Stimulated activated CD4-positive, alpha-beta T cell treated with anti-CD3 and anti-CD28 coated beads, Interleukin-1b, Interleukin-23, amount 100 ng/mL, for 48 hours (primary cell): ENCODE measurements around the gene ZNF2.

ENCODE experiments used
- DNase-seq: peaks from one replicate; pipeline ENCODE4 v3.0.0-alpha.2; 2020

The ZNF2 gene

DNA sequence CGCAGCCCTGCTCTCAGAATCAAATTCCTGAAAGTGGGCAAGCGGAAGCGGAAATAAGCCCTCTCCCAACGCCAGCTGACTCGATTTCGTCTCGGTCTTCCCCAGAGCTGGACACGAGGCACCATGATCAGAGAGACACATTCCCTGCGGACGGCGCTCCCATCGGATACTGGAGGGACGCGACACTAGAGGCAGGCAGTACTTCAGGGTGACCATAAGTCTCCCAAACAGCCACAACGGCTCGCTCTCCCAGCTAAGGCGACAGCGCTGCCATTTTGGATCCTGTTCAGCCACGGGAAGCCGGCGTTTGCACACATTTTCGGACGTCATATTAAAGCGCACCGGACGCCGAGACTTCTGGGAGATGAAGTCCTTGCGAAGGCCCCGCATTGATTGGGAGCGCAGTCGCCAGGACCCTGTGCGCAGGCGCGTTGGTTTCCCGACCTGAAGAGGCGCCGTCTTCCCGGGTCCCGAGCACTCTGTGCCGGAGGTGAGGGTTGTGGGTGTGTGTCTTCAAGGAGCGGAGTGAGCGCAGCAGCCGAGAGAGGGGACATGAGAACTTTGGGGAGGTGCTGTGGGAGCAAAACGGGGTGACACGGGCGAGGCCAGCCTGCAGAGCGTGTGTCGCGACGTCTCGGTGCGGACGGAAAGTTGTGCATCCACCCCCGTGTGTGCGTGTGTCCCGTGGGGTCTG is at the start of gene ZNF2:
Gene ZNF2 (plus strand): TSS at position 439 of the 694 bp plus-strand sequence. CDS start 10,418 bp downstream, outside the sequence.
- DNase-seq, result peak; percentile 97

DNA sequence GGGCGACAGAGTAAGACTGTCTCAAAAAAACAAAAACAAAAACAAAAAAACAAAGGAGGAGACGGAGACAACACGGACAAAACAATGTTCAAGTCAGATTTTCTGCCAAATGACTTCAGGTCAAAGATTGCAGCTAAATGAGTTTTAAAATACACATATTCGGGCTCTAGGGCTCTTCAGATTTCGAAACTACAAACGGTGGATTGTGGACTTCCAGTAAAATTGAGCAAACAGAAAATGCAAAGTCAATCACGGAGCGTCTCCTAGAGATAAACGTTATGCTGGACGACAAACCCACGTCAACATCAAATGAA is 44.6 kb upstream of the ZNF2 start:
- DNase-seq, result no peak

DNA sequence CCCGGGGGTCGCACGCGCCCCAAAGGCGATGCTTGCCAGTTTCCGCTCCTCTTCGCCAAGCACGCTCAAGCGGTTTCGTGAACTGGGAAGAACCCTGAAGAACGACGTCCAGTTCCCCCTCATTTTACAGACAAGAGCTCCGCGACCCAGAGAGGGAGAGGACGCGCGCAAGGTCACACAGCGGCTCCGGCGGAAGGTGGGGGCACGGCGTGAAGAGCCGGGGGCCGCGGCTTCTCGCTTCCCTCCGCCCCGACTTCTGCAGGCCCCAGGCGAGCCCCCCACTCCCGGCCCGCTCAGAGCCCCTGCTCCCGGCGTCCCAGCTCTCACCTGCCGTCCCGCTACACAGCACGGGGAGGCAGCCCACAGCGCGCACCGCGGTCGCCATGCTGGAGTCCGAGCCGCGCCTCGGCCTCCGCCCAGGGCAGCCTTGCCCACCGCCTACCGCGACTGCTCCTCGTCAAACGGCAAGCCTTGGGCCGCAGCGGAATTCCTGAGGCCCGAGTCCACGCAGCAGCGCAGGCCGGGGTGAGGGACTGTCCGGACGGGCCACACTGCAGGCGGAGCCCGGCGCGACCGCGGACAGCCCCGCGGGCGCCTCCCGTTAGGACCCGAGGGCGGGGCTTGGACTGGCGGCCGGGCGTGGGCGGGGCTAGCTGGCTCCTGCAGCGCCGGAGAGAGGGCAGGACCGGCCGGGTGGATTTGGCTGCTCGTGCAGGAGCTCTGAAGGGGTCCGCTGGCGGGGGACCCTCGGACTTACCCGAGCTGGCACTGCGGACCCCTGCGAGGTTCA is 44.0 kb upstream of the ZNF2 start, which contains the start of gene MRPS5:
Gene MRPS5 (minus strand): TSS at position 402 of the 790 bp plus-strand sequence. CDS start 17 bp downstream, at position 385.
- peak; percentile 85 for DNase-seq

DNA sequence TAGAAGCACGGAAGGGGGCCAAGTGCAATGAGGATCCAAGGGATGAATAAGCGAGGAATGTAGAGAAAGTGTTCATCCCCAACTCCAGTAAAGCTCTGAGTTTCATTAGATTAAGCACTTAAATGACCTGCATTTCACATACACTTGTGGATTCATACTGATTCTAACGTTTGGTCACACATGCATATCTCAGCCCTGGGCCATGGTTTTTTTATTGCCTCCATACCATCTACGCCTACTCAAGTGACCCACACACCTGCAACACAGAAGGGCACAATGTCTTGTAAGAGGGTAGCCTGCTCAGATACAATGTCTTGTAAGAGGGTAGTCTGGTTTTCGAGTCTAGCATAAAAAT is 43.4 kb upstream of the ZNF2 start:
- no peak for DNase-seq

DNA sequence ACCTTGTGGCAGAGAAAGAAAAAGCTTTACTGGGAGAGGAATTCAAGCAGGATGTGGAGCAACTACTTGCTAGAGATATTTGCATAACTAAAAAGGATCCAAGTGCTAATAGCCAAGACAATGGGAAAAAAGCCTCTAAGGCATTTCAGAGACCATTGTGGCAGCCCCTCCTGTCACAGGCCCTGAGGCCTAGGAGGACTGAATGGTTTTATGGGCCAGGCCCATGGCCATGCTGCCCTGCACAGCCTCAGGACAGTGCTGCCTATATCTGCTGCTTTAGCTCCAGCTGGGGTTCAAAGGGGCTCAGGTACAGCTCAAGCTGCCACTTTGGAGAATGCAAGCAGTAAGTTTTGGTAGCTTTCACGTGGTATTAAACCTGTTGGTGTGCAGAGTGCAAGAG is 26.9 kb upstream of the ZNF2 start:
- DNase-seq, result no peak

DNA sequence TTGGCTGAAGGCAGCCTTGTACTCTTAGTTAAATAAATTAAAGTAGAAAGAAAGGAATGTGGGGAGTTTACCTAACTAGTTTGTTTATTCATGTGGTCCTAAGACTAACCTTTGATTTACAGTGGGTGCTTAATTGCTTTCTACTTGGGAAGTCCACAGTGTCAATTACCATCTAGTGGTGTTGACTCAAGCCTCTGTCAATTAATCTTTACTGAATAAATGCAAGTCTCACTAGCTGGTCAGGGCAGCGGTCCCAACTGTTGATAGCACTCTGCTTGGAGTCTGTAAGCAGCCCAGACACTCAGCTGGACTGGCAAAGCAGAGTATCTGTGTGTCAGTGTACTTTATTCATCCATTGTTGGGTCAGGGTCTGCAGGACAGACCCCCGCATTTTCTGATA is 21.8 kb upstream of the ZNF2 start:
- DNase-seq, result no peak

DNA sequence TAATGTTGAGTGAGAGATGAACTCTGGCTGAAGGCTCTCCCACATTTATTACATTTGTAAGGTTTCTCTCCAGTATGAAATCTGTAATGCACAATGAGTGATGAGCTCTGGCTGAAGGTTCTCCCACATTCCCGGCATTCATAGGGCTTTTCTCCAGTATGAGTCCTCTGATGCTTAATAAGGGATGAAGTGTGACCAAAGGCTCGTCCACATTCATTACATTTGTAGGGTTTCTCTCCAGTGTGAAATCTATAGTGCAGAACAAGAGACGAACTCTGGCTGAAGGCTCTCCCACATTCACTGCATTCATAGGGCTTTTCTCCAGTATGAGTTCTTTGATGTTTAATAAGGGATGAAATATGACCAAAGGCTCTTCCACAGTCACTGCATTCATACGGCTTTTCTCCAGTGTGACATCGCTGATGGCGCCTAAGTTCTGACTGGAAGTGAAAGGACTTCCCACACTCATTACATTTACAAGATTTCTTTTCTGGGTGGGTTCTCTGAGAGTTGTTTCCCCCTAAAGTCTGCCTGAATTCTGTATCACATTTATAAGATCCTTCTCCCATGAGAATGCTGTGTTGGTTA is 16.1 kb upstream of the ZNF2 start:
- DNase-seq, result no peak

DNA sequence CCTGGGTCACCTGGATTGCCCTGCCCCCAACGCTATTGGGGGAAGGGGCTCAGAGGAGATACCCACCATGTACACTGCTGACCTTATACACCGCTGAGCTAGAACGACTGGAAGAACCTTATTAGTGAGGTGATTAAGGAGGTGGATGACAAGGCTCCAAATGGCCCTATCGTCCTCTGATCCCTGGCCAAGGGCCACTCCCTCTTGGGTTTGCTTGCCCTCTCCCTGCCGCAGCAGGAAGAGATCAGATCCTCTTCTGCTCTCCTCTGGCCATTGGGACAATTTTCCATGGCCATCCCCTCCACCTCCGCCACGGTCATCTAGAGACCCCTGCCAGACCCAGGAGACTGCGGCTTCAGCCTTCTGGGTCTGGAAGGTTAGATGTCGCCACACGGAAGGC is 7.2 kb upstream of the ZNF2 start:
- no peak for DNase-seq

DNA sequence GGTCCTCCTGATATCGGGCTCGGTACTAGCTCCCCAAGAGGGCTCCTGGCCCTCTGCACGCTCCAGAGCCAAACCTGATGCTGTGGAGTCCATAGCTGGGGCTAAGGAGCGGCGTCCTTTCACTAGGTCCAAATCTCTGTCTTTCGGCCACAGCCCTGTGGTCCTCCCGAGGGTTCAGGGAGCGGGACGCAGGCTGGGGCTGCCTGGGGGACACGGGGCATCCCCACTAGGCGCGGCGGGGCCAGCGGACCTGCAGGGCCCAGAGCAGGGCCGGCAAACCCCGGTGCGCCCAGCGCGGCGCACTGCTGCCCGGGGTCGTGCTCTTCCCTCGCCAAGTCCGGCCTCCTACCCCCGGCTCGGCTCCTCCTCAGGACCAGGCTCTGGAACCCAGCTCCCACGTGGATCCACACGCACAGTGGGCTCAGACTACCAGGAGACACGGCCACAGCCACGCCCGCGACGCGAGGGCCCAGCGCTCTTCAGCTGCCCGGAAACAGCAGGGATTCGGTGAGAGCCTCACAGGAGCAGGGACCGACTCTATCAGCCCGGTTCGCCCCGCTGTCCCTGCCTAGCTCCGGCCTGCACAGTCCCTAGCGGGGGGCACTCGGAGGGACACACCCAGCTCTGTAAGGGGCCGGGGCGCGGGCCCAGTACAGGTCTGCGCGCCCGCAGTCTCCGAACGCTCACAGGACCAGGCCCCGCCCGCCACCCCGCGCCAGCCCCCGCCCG is 6.6 kb upstream of the ZNF2 start:
- DNase-seq, result peak; percentile 11

DNA sequence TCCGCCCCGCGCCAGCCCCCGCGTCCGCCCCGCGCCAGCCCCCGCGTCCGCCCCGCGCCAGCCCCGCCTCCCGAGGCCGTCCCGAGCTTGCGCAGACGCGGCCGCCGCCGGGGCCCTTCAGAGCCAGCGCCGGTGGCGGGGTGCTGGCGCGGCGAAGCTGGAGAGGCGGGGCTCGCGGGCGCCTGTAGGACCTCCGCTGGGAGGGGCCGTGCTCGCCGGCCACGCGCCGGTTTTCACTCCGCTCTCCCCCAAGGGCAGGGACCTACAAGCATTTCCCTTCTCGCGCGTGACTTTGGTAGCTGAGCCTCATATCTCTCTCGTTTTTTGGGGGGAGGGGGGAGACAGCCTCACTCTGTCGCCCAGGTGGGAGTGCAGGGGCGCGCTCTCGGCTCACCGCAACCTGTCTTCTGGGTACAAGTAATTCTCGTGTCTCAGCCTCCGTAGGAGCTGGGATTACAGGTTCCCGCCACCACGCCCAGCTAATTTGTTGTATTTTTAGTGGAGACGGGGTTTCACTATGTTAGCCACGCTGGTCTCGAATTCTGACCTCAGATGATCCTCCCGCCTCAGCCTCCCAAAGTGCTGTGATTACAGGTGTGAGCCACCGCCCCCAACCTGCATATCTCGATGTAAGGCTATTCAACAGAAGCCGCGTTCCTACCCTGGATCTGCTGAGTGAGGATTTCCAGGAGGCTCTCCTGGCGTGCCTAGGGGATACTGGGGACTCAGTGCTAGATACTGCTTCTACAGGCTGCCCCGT is 5.7 kb upstream of the ZNF2 start, which contains the start of gene ZNF514:
Gene ZNF514 (minus strand): TSS at position 159 of the 760 bp plus-strand sequence. CDS start 6,595 bp downstream, outside the sequence.
- DNase-seq, result peak; percentile 68

DNA sequence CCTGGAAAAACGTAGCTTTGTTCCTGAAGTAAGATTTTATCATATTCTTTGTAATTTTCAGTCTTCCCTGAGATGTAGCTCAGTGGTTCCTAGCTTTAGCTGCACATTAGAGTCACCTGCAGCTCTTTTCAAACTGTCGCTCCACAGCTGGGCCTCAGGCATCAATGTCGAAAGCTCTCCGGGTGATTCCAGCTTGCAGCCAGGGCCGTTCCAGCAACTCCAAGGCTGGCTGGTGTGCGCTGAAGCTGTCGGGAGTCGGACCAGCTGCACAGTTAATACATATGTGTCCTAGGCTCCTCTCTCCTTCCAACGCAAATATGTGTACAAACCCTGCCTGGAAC is 609 bp upstream of the ZNF2 start:
- no peak for DNase-seq

DNA sequence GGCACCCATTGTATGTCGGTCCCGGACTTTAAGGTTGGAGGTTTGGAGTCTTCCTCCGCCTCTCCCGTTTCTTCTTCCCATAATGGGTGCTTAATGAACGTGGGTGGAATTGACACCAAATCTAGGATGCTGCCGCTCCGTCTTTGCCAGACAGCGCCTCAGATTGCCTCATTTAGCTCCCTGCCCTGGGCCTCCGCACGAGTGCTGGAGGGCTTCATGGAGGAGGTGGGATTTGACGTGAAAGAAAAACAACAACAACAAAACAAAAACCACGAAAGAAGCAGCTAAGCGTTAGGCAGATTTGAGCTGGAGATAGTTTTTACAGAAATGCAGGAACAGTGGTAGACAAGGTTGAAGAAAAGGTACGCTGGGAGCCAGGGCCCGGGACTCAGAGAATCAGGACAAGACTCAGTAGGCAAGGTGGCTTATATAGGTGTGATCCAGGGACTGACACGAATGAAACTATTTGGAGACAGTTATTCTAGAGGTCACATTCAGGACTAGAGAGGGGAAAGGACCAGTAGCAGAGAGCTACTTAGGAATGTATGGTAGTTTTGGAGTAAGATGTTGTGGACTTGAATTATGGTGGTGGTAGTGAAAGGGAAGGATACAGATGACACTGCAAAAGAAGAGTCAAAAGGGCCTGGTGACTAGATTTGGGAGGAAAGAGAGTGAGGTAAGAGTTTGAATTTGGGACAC is 605 bp downstream of the ZNF2 start:
- no peak for DNase-seq

DNA sequence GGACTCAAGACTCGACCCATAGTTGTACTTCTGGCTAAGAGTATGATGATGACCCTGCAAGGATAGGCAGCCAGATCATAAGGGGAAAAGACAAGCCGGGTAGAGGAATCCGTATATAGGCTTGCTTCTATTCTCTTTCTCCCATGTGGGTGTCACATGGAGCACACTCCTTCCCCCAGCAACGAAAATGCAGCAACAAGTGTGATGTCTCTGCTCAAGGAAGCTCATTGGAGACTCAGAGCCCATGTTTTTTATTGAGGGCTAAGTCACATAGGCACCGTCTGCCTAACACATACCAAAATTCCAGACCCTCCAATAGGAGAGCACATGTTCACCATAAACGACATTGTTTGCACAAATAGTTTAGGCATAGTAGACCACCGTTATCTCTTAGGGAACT is 6.3 kb downstream of the ZNF2 start:
- DNase-seq, result no peak

DNA sequence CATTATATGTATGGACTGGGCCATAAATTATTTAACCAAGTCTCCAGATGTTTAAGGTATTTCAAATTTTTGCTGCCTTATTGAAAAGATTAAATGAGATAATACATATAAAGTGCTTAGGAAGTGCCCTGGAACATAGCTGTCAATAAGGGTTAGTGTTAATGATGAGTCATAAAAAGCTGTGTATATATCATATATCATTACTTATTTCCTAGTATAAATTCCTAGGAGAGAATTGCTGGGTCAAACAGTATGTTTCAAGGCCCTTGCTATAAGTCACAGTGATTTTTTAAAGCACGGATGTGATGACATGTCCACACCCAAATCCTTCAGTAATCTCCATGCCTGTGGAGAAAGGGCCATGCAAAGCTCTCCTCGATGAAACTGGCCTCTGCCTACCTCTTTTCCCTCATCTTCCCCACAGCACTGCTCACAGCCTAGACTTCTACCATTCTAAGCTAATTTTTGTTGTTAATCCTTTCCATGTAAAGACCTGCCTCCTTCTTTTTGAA is 8.5 kb downstream of the ZNF2 start:
- DNase-seq, result no peak

DNA sequence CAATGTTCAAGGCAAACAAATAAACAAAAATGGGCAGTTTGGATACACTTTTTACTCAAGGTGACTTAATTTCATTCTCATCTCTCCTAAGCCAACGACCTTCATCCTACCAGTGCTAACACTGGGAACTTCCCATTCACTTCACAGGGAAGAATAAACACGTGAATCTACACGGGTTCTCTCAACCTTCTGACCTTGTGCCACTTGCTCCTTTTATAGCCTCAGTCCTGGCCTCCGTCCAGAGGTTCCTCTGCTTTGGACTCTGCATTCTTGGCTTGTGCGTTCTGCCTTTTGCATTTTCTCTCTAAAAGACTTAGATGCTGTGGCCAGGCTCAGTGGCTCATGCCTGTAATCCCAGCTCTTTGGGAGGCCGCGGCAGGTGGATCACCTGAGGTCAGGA is 13.8 kb downstream of the ZNF2 start:
- DNase-seq, result no peak

DNA sequence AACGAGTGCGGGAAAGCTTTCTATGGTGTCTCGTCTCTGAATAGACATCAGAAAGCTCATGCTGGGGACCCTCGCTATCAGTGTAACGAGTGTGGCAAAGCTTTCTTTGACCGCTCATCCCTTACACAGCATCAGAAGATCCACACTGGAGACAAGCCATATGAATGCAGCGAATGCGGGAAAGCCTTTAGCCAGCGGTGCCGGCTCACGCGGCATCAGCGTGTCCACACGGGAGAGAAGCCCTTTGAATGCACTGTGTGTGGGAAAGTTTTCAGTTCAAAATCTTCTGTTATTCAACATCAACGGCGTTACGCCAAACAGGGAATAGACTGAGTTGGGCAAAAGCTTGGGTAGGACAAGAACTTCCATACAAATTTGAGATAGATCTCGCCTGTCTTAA is 16.2 kb downstream of the ZNF2 start:
- DNase-seq, result no peak

DNA sequence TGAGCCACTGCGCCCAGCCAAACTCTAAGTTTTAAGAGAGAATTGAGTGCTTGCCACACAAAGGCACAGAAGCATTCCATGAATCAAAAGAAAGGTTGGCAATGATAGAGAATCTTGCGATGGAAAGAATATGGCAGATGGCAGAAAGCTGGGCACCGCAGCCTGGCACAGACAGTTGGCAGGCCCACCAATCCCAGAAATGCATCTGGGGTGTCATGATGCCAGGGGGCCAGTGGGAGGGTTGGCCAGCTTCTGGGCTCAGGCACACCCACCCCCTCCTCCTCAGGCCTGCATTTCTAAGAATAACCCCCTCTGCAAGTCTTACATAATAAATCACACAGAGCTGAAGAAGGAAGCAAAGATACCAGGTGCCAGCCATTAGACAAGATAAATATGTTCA is 19.6 kb downstream of the ZNF2 start:
- no peak for DNase-seq

DNA sequence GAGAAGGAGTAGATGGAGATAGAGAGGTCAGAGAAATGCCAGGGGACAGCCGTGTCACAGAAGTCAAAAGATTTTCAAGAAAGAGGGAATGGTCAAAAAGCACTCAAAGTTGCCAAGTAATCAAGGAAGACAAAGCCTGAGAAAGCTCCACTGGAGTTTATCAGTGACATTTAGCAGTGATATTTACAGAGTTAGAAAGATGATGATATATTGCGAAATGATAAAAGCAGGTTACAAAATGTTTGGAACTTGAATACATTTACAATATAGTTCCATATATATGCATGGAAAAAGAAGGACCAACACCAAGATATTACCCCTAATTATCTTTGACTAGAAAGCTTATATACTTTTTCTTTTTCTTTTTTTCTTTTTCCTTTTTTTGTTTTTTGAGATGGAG is 20.4 kb downstream of the ZNF2 start:
- DNase-seq, result no peak

DNA sequence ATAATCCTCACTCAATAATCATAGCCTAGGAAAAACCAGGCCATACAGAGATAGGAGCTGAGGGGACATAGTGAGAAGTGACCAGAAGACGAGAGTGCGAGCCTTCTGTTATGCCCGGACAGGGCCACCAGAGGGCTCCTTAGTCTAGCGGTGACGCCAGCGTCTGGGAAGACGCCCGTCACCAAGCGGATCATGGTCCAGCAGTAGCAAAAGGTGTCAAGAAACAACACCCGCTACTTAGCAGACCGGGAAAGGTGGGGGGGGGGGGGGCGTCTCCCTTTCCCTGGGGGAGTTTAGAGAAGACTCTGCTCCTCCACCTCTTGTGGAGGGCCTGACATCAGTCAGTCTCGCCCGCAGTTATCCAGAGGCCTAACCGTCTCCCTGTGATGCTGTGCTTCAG is 27.3 kb downstream of the ZNF2 start:
- DNase-seq, result peak; percentile 54

DNA sequence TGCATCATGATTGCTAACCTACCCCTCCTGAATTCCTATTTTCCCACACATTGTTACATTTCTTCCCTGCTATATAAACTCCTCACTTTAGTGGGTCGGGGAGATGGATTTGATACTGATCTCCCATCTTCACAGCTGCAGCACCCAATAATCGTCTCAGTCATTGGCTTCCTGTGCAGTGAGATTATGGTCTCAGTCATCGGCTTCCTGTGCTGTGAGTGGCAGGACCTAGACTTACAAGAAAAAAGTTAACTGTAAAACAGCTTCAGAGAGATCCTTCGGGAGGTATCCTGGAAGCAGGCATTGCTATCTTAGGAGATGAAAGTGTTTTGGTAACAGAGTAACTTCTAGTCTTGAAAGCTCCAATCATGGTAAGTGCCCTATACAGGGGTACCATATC is 38.3 kb downstream of the ZNF2 start:
- DNase-seq, result no peak

DNA sequence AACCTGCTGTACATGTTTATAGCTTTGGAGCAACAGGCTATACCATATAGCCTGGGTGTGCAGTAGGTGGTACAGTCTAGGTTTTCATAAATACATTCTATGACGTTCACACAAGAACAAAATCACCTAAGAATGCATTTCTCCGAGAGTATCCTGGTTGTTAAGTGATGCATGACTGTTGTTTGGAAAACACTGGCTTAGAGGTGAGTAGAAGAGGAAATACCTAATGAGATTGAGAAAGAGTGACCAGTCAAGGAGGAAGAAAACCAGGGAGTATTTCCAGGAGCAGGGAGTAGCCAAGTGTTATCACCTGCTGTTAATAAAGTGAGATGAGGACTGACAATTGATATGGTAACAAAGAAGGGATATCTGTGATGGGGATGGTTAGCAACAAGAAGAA is 38.8 kb downstream of the ZNF2 start:
- no peak for DNase-seq

DNA sequence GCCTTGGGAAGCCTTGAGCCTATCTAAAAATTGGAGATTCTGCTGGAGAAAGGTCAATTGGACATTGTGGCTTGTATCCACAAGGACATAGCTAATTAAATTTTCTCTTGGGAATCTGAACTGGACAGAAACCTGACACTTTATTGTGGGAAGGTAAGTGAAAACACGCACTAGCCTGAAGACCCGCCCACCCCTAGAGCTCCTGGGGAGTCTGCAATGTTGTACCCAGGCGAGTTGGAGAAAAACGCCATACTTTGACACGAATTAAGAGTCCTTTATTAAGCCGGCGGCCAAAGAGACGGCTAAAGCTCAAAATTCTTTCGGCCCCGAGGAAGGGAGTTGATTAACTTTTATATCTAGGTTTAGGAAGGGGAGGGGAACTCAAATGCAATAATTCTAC is 40.5 kb downstream of the ZNF2 start:
- DNase-seq, result no peak
